ENCODE data around the gene SPPL2B.

DNA sequence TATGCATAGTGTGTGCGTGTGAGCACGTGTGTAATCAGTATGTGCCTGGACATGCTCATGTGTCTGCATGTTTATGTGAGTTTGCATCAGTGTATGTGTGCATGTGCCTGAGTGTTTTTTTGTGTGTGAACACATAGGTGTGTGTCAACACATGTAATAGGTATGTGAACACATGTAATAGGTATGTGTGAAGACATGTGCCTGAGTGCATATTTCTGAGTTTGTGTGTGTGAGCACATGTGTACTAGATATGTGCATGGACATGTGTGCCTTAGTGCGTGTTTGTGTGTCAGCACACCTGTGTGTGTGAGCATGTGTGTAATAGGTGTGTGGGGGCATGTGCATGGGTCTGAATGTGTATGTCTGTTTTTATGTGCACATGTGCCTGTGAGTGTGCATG lies 7.4 kb downstream of the SPPL2B start:
- no peak for TF ChIP-seq POLR2A (IDR thresholded peaks at IDR 0.05)
- TF ChIP-seq, protein P1, sequence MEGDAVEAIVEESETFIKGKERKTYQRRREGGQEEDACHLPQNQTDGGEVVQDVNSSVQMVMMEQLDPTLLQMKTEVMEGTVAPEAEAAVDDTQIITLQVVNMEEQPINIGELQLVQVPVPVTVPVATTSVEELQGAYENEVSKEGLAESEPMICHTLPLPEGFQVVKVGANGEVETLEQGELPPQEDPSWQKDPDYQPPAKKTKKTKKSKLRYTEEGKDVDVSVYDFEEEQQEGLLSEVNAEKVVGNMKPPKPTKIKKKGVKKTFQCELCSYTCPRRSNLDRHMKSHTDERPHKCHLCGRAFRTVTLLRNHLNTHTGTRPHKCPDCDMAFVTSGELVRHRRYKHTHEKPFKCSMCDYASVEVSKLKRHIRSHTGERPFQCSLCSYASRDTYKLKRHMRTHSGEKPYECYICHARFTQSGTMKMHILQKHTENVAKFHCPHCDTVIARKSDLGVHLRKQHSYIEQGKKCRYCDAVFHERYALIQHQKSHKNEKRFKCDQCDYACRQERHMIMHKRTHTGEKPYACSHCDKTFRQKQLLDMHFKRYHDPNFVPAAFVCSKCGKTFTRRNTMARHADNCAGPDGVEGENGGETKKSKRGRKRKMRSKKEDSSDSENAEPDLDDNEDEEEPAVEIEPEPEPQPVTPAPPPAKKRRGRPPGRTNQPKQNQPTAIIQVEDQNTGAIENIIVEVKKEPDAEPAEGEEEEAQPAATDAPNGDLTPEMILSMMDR (IDR thresholded peaks at IDR 0.05 in 4 of 5, conservative IDR thresholded peaks at IDR 0.05 in 1 of 5): no peak
